NCI-H774 (cell line): ENCODE results near the gene VNN1.
"Not testable (repeated sequence)": the region's sequence is repeated elsewhere in the genome, so short reads cannot be mapped to it uniquely, and the experiment has no call there.

Experiments
- DNase-seq: peaks from one replicate; lab custom pipeline; 2025; lab: John Stamatoyannopoulos, UW

The VNN1 gene

DNA sequence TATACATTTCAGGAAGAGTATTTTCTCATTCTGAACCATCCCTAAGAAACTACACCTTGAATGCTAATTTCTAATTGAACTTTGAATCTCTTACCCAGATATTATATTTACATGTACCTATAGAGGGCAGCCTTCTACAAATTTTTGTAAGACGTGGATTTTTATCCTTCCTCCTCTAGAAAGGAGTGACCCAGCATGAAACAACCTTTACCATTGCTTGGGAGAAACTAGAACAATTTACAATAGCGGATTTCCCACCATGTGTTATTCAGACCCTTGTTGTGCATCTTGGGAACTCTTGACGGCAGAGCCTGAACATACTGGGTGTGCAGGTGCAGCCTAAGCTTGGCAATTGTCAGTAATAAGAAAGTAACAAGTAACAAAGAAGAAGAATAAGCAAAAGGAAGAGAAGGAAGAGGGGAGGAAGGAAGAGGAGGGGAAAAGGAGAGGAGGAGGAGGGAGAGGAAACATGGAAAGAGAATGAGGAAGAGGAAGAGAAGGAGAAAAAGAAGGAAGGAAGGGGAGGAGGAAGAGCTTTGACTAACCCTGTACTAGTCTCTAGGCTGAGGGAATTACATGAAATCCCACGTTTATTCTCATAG, 44.1 kb downstream of the VNN1 start:
- peak; percentile 28 for DNase-seq

- no peak for DNase-seq
Measured at GRCh38 chr6:132666118-132666517, 47.7 kb downstream of the VNN1 start.

DNA sequence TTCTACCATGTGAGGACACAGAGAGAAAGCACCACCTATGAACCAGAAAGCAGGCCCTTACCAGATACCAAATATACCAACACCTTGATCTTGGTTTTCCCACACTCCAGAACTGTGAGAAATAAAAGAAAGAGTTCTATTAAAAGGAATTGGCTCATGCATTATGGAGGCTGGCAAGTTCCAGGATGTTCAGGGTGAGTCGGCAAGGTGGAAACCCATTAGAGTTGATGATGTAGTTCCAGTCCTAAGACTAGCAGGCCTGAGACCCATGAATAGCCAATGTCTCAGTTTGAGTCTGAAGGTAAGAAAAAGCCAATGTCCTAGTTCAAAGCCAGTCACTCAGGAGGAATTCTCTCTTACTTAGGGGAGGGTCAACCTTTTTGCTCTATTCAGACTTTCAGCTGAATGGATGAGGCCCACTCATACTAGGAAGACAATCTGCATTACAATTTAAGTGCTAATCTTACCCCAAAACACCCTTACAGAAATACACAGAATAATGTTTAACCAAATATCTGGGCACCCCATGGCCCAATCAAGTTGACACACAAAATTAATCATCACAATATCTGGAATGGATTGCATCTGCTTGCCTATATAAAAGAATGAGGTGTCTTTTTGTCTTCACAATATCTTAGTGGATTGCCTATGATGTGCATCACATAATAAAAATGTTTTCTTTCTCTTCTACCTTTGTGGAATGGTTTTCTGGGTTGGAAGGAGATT, 49.4 kb downstream of the VNN1 start:
- no peak for DNase-seq

DNA sequence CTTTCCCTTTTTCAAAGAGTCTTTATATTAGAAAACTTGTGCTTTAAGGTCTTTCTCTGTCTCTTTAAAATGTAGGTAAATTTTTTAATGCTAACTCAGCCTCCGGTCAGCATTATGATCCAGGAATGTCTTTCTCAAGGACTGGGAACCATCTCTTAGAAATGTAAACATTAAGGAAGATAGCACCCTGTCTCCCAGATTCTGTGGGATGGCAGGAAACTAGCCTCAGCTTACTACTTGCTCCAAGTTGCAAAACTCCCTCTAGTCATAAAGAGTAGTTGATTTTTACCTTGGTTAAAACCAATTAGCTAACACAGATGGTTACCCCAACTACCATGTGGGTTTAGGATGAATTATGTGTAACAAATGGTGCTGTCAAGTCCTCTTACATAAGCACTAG, 50.2 kb downstream of the VNN1 start:
- no peak for DNase-seq

GRCh38 chr6:132661906-132662305, 51.9 kb downstream of the VNN1 start:
- DNase-seq = no peak

DNA sequence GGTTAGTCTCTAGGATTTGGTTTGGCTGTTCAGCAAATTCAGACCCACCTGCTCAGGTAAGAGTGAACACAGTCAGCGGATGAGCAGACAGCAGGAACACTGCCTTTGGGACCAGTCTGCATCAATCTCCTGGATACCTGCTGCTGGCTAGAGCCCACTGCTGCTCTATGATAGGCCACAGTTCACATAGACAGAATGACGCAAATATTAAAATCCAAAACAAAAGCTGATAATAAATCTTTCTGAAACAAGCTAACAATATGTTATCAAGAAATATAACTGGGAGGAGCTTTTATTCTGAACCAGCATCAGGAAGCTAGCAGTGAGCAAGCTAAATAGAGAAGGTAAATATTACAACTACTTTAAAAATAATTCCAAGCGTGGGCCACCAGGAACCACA, 54.8 kb downstream of the VNN1 start, which contains the start of gene TAAR1:
Gene TAAR1 (minus strand): TSS at position 101 of the 400 bp plus-strand sequence. CDS start 13,179 bp downstream, outside the sequence.
- peak; percentile 83 for DNase-seq

- no peak for DNase-seq
Measured at GRCh38 chr6:132651062-132651461, 62.8 kb downstream of the VNN1 start.

DNA sequence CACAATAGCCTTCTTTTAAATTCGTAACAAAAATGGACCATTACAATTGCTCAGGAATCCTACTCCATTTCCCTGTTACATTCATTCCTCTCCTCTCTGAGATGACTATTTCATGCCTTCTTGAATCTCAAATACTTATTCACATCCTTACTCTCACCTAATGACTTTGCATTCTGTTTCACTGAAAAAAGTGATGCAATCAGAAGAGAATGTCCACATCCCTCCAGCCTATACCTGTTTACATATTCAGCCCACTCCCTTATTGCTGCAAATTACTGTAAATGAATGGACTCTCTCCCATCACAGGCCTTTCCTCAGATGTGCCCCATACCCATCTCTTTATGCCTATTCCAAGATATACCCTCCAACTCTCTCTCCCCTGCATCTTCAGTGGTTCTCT, 63.4 kb downstream of the VNN1 start:
- no peak for DNase-seq

DNA sequence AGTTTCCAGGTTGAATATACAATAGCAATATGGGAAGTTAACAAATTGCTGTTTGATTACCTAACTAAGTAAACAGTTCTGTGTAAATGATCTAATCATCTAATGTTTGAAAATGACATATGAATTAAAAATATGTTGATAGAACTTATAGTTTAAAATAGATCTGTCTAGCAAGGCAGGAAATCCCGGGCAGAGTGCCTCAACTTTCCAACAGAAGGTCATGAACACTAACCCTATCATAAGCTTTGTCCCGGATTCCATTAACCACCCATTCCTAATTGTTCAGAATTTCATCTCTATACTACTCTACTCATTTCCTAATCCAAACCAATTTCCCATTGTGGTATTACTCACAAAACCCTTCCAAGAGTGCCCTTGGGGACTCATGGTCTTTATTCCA, 65.0 kb downstream of the VNN1 start:
- DNase-seq = no peak

GRCh38 chr6:132648356-132648755, 65.5 kb downstream of the VNN1 start:
- peak; percentile 53 for DNase-seq

GRCh38 chr6:132643547-132643946, 70.3 kb downstream of the VNN1 start:
- peak; percentile 67 for DNase-seq

DNA sequence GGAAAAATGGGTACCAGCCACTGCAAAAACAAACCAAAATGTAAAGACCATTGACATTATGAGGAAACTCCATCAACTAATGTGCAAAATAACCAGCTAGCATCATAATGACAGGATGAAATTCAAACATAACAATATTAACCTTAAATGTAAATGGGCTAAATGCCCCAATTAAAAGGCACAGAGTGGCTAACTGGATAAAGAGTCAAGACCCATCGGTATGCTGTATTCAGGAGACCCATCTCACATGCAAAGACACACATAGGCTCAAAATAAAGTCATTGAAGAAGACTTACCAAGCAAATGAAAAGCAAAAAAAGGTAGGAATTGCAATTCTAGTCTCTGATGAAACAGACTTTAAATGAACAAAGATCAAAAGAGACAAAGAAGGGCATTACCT, 76.7 kb downstream of the VNN1 start:
- not testable (repeated sequence) for DNase-seq

- not testable (repeated sequence) for DNase-seq
Measured at GRCh38 chr6:132635906-132636305, 77.9 kb downstream of the VNN1 start.

DNA sequence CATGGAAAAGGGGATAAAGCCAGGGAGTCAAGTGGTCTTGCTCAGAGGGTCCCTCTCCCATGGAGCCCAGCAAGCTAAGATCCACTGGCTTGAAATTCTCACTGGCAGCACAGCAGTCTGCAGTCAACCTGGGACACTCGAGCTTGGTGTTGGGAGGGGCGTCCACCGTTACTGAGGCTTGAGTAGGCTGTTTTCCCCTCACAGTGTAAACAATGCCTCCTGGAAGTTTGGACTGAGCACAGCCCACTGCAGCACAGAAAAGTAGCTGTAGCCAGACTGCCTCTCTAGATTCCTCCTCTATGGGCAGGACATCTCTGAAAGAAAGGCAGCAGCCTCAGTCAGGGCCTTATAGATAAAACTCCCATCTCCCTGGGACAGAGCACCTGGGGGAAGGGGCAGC, 78.6 kb downstream of the VNN1 start:
- DNase-seq = not testable (repeated sequence)

- DNase-seq = no peak
Measured at GRCh38 chr6:132634796-132635195, 79.1 kb downstream of the VNN1 start.

GRCh38 chr6:132633362-132633761, 80.5 kb downstream of the VNN1 start:
- DNase-seq = no peak
